CD4-positive, alpha-beta T cell treated with Interleukin-6 at 100 ng/mL for 8 hours (primary cell): ENCODE measurements around the gene DDX39A.

Source experiments
- DNase-seq: peaks from one replicate; pipeline ENCODE4 v3.0.0-alpha.2; 2020; ENCODE audit warnings: mixed read lengths, low spot score

Gene DDX39A

GRCh38 chr19:14363183-14364097, 55.7 kb downstream of the DDX39A start:
- no peak for DNase-seq

DNA sequence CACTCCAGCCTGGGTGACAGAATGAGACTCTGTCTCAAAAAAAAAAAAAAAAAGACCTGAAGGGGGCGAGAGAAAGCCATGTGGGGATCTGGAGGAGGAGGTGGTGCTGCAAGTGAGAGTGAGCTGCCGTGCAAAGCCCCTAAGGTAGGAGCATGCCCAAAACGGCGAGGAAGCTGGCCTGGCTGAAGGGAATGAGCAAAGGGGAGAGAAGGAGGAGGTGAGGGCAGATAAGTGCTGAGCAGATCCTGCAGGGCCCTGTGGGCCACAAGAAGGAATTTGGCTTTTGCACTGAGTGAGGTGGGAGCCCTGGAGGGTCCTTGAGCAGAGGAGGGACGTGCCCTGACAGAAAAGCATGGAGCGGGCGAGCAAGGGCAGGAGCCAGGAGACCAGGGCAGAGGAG, 57.3 kb downstream of the DDX39A start:
- peak; percentile 65 for DNase-seq
